SU-DHL-6 (cell line): ENCODE results near the gene EIF1AY.

Experiments
- CTCF ChIP-seq: fragments of 200-600 bp; sonication (generic); IDR thresholded peaks from one replicate; pipeline ENCODE4 v1.5.1; 2017; ENCODE audit warnings: antibody characterized with exemption, mild to moderate bottlenecking, low read length, moderate library complexity; ENCODE audit not compliant: insufficient read depth, poor library complexity, severe bottlenecking
- EZH2phosphoT487 ChIP-seq: fragments of 200-600 bp; sonication (generic), shearing (Covaris generic); conservative IDR thresholded peaks from 2 replicates; pipeline ENCODE4 v1.6.1; 2018; ENCODE audit warnings: mild to moderate bottlenecking, antibody characterized with exemption, low read length, moderate library complexity, mixed read lengths

GRCh38 chrY:20549289-20549688 is 26.3 kb upstream of the EIF1AY start:
- TF ChIP-seq CTCF (no peak), EZH2phosphoT487 (no peak)
